Stimulated activated CD8-positive, alpha-beta memory T cell treated with anti-CD3 and anti-CD28 coated beads, Interleukin-2, amount 100 ng/mL, for 48 hours (primary cell): ENCODE results near the gene TRIO.

Experiments used
- DNase-seq, 2 donors: peaks; one replicate each; pipeline ENCODE4 v3.0.0-alpha.2; 2020; ENCODE audit warnings: low read depth in 2 of 2

Gene TRIO

GRCh38 chr5:14123551-14123950 lies 19.6 kb upstream of the TRIO start:
- DNase-seq: no peak

GRCh38 chr5:14123974-14124482 lies 19.1 kb upstream of the TRIO start:
- no peak for DNase-seq

GRCh38 chr5:14125262-14125661 lies 17.9 kb upstream of the TRIO start:
- DNase-seq: no peak

- no peak for DNase-seq
Measured at GRCh38 chr5:14127587-14127986, 15.6 kb upstream of the TRIO start.

GRCh38 chr5:14128079-14128478 lies 15.1 kb upstream of the TRIO start:
- DNase-seq: no peak

GRCh38 chr5:14129123-14129522 lies 14.0 kb upstream of the TRIO start:
- DNase-seq: no peak

- no peak for DNase-seq
Measured at GRCh38 chr5:14131855-14132503, 11.2 kb upstream of the TRIO start.

- no peak for DNase-seq
Measured at GRCh38 chr5:14133394-14133793, 9.7 kb upstream of the TRIO start.

- no peak for DNase-seq
Measured at GRCh38 chr5:14134083-14134482, 9.1 kb upstream of the TRIO start.

- DNase-seq: no peak
Measured at GRCh38 chr5:14134771-14135170, 8.4 kb upstream of the TRIO start.

GRCh38 chr5:14135621-14136020 lies 7.5 kb upstream of the TRIO start:
- no peak for DNase-seq

GRCh38 chr5:14136228-14136627 lies 6.9 kb upstream of the TRIO start:
- no peak for DNase-seq

- DNase-seq: no peak
Measured at GRCh38 chr5:14138608-14139540, 4.3 kb upstream of the TRIO start.

GRCh38 chr5:14141764-14142163 lies 1.4 kb upstream of the TRIO start:
- no peak for DNase-seq

- no peak for DNase-seq
Measured at GRCh38 chr5:14142202-14142826, 828 bp upstream of the TRIO start.

GRCh38 chr5:14143546-14143840 lies 351 bp downstream of the TRIO start:
- no peak for DNase-seq

- peak in 1 of 2 donors; percentile 4 for DNase-seq
Measured at GRCh38 chr5:14143841-14144585, 871 bp downstream of the TRIO start.

- DNase-seq: peak in 1 of 2 donors; percentile 10
Measured at GRCh38 chr5:14144586-14145434, 1.7 kb downstream of the TRIO start.

GRCh38 chr5:14145435-14146334 lies 2.5 kb downstream of the TRIO start:
- no peak for DNase-seq

- DNase-seq: no peak
Measured at GRCh38 chr5:14146725-14147124, 3.6 kb downstream of the TRIO start.
